Bronchial epithelial cell (primary cell): ENCODE data around the gene ESPNL. TPM values are rescaled to one million over a fixed set of nuclear protein-coding genes. Genes with fewer than 3 reads are reported as not detected.
"Not testable (repeated sequence)": the region's sequence is repeated elsewhere in the genome, so short reads cannot be mapped to it uniquely, and the experiment has no call there.

Experiments
- DNase-seq: peaks from one replicate; pipeline ENCODE4 v3.0.0-alpha.2; 2010; ENCODE audit warnings: low read depth
- FAIRE-seq: peaks from 2 replicates; lab custom pipeline; 2011; peaks lifted over from hg19 to GRCh38; lab: Jason Lieb, UNC
- H3K27me3 ChIP-seq: 2 replicates; pipeline ENCODE4 v1.5.1; 2011; ENCODE audit warnings: low read length; ENCODE audit not compliant: control insufficient read depth, insufficient read depth
- H3K36me3 ChIP-seq: 2 replicates; pipeline ENCODE4 v1.5.1; 2011; ENCODE audit warnings: low read length; ENCODE audit not compliant: control insufficient read depth, insufficient read depth
- H3K4me3 ChIP-seq: 2 replicates; pipeline ENCODE4 v1.5.1; 2011; ENCODE audit warnings: mild to moderate bottlenecking, low read depth, low read length, control low read depth
- total RNA-seq: library from RNA; depleted of rRNA; stranded (reverse); fragments of >200 nt; gene quantifications from 2 replicates; pipeline ENCODE4 v1.2.1, GENCODE V29; 2014
- TF ChIP-seq, protein P1 (sequence below): IDR thresholded peaks from 2 replicates; pipeline ENCODE4 v1.5.1; 2011; ENCODE audit warnings: mild to moderate bottlenecking, moderate library complexity, low read length, control low read depth, inconsistent platforms; ENCODE audit not compliant: insufficient read depth, severe bottlenecking

Gene ESPNL
- total RNA-seq, 1 donor from 2014 or later, result under 0.01 TPM

DNA sequence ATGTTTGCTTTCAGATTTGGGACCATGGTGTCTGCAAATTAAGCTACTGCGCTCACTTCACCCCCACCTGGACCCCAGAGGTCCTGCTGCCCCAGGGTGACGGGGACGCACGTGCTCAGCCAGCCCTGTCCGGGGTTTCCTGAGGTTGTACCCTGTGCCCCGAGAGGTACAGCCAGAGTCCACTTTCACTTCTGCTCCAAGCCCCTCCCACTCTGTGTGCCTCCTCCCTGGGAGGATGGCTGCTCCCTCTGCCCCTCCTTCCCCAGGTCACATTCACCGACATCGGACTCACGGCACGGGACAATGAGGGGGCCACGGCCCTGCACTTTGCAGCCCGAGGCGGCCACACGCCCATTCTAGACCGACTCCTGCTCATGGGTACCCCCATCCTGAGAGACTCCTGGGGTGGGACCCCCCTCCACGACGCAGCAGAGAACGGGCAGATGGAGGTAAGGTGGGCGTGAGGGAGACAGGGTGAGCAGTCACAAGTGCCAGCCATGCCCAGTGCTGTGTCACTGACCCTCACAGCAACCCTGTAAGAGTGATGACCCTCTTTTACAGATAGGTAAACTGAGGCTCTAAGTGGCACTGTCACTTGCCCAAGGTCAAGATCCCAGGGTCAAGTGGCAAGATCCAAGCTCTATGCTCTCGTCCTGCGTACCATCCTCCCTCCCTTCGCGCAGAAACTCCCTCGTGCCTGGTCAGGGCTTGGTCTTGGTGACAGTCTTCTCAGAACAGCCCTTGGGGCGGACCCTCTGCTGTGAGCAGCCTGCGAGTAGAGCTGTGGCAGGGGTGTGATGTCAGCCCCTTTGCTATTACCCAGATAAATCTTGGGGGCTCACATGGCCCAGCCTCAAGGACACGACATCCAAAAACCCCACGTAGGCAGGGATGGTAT, 7.6 kb downstream of the ESPNL start:
- FAIRE-seq, result peak; percentile 23
- no peaks in the 10 kb centered on the region for H3K36me3 ChIP-seq
- no peak for DNase-seq
- H3K27me3 ChIP-seq, result peaks cover 2% of the 10 kb centered on the region
- TF ChIP-seq, protein P1, sequence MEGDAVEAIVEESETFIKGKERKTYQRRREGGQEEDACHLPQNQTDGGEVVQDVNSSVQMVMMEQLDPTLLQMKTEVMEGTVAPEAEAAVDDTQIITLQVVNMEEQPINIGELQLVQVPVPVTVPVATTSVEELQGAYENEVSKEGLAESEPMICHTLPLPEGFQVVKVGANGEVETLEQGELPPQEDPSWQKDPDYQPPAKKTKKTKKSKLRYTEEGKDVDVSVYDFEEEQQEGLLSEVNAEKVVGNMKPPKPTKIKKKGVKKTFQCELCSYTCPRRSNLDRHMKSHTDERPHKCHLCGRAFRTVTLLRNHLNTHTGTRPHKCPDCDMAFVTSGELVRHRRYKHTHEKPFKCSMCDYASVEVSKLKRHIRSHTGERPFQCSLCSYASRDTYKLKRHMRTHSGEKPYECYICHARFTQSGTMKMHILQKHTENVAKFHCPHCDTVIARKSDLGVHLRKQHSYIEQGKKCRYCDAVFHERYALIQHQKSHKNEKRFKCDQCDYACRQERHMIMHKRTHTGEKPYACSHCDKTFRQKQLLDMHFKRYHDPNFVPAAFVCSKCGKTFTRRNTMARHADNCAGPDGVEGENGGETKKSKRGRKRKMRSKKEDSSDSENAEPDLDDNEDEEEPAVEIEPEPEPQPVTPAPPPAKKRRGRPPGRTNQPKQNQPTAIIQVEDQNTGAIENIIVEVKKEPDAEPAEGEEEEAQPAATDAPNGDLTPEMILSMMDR, result no peak
- no peak overlapping the region for H3K4me3 ChIP-seq

DNA sequence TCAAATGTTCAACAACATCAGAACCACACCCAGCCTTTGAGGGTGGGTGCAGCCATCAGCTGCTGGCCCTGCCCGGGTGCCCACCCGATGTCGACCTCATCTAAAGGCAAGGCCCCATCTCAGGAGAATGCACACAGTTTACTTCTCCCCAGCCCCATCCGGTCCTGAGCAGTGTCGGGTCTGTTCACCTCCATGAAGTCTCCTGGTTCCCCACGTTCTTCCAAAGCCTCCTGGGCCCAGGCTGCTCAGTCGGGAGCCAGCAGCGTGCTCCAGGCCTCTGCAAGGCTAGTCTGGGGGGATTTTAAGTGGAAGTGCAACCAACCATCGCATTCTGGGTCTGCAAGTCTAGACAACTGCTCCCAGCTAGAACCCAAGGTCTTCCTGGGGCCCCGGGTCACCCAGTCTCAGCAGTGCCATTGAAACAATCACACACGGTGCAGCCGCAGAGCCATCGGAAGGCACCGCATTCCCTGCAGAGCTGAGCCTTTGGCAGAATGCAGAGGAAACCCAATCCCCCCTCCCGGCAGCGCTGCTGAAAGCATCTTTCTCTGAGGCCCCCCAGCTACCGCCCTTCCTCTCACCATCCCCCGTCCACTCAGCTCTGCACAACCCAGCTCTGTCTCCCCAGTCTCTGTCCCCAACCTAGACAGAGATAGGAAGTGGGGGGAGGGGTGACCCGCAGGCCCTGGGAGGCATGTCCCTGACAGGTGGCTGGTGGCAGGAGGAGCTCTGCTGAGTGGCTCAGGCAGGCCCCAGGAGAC, 8.5 kb downstream of the ESPNL start:
- peaks cover 2% of the 10 kb centered on the region for H3K27me3 ChIP-seq
- H3K36me3 ChIP-seq, result no peaks in the 10 kb centered on the region
- FAIRE-seq (no peak), DNase-seq (no peak)
- TF ChIP-seq, protein P1, result no peak
- no peak overlapping the region for H3K4me3 ChIP-seq

DNA sequence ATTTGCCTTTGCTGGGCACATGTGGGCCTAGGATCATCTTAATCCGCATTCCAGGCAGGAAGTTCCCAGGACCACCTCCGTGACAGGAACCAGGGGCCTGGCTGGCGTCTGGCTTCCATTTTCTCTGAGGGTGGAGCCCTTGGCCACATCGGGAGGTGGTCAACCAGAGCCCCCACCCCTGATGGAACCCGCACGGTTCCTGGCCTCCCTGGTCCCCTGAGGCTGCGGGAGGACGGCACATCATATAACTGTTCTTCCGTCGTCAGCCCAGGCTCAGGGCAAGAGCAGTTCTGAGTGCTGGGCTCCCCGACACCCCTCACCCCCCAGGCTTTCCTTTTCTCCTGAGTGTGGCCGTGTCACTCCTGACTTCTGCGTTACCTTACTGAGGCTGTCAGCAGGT, 13.5 kb downstream of the ESPNL start:
- TF ChIP-seq, protein P1, result no peak
- H3K27me3 ChIP-seq, result no peaks in the 10 kb centered on the region
- FAIRE-seq, result no peak
- DNase-seq, result no peak
- no peak overlapping the region for H3K4me3 ChIP-seq
- H3K36me3 ChIP-seq, result no peaks in the 10 kb centered on the region

DNA sequence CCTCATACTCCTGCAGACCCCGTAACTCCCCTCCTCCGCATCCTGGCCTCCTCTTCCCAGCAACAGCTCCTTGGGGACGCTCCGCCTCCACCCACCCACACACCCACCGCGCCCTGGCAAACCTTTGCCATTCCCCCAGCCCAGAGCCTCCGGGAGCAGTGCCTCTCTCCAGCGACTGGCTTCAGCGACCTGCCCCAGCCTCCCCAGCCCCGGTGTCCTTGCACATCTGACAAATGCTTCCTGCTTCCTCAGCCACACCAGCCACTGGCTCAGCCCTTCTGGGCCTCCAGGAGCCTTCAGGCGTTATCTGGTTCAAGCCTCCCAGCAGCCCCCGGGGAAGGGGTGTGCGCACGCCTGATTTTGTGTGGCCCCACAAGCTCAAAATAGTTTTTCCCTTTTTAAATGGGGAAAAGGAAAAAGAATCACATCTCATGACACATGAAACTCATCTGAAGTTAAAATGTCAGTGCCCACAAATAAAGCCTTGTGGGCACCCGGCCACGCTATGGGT, 14.2 kb downstream of the ESPNL start:
- TF ChIP-seq, protein P1, result no peak

DNA sequence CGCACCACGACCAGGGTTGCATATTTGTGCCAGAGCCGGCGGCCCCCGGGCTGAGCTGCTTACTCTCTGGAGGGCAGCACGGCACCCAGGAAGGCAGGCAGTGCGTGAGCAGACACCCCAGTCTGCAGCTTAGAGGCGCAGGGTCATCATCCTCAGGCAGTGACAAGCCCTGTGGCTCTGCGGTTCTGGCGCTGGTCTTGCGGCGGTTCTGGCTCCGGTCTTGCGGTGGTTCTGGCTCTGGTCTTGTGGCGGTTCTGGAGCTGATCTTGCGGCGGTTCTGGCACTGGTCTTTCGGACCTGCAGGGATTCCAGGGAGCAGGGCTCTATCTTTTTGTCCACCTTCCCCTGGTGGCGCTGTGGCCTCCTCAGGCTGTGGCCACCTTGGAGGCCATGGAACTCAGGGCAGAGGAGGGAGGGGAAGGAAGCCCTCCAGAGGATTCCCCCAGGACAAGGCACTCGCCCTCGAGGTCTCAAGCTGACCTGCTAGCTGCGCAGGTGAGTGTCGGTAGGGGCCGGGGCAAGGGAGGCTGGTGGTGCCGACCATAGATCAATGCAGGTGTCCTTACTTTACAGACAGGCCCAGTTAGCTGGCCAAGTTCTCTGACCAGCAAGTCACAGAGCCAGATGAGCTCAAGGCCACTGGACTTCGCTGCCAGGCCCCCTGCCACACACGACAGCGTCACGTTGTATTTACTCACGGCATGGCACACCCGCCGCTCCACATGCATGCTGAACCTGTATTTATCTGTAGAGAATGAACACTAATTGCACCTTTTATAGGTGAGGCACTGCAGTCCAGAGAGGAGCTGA, 14.9 kb downstream of the ESPNL start:
- FAIRE-seq (no peak), DNase-seq (no peak)
- Histone ChIP-seq H3K27me3 (peaks cover 5% of the 10 kb centered on the region), H3K36me3 (no peaks in the 10 kb centered on the region), H3K4me3 (no peak overlapping the region)
- TF ChIP-seq, protein P1, result no peak

More for the DNA sequence above, 14.2 kb downstream of the ESPNL start:
- FAIRE-seq (no peak), DNase-seq (no peak)
- Histone ChIP-seq H3K36me3 (no peaks in the 10 kb centered on the region), H3K4me3 (no peak overlapping the region), H3K27me3 (no peaks in the 10 kb centered on the region)

DNA sequence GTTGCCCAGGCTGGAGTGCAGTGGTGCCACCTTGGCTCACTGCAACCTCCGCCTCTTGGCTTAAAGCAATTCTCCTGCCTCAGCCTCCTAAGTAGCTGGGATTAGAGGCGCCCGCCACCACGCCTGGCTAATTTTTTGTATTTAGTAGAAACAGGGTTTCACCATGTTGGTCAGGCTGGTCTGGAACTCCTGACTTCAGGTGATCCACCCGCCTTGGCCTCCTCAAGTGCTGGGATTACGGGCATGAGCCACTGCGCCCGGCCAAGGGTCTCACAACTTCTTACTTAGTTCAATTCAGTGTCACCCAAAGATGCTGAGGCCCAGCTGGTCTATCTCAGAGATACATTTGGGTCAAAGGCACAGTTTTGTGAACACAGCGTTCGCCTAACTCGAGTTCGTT, 15.6 kb downstream of the ESPNL start:
- not testable (repeated sequence) for FAIRE-seq, H3K4me3 ChIP-seq, DNase-seq, H3K27me3 ChIP-seq, H3K36me3 ChIP-seq
